Hippocampal formation (tissue), 2 donors: ENCODE measurements around the gene UGT1A10.
"Not testable (repeated sequence)": the region's sequence is repeated elsewhere in the genome, so short reads cannot be mapped to it uniquely, and the experiment has no call there.

Experiments used
- DNase-seq, 2 donors: peaks; one replicate each; lab custom pipeline; 2025; lab: John Stamatoyannopoulos, UW

UGT1A10 gene

DNA sequence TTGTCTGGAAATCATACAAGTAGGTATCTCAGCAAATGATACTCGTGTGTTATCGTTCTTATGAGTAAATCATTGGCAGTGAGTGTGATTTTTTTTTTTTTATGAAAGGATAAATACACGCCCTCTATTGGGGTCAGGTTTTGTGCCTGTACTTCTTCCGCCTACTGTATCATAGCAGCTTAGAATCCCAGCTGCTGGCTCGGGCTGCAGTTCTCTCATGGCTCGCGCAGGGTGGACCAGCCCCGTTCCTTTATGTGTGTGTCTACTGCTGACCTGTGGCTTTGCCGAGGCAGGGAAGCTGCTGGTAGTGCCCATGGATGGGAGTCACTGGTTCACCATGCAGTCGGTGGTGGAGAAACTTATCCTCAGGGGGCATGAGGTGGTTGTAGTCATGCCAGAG is at the start of gene UGT1A10:
Gene UGT1A10, plus strand, starts transcription at position 143 of the 400 bp plus-strand sequence. Its CDS starts 75 bp downstream, at position 218.
- not testable (repeated sequence) for DNase-seq

DNA sequence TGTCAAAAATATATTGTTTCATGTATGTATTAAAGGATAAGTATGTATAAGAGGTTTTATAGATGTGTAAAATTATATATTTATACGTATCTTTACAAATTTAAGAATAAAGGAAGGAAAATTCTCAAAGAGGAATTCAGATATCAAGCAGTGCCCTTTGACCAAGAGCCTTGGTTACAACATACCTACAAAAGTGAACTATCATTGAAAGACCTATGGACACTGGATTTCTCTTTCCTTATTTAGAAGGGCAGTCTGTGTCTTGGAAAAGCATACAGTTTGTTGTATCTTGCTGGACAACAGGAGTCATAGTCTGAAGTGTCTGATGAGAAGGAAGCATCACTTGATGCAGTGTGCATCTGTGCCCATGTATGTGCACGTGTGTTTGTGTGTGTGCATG is 47.8 kb upstream of the UGT1A10 start:
- no peak for DNase-seq

DNA sequence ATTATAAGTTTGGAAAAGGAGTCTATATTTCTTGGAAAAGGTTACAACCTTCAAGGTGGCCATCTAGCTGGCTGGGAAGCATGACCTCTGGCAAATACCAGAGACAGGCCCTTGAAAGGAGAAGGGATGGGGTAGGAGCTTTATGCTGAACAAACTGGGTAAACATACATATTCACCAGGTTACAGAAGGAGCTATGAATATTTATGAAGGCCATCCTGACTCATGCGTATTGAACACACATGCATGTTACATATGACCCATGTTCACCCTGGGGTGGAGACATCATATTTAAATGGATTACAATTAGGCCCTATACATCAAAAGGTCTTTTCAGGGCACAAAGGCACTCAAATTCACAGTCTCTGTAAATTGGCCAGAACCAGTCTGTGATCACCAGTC is 43.5 kb upstream of the UGT1A10 start:
- DNase-seq, result not testable (repeated sequence)

DNA sequence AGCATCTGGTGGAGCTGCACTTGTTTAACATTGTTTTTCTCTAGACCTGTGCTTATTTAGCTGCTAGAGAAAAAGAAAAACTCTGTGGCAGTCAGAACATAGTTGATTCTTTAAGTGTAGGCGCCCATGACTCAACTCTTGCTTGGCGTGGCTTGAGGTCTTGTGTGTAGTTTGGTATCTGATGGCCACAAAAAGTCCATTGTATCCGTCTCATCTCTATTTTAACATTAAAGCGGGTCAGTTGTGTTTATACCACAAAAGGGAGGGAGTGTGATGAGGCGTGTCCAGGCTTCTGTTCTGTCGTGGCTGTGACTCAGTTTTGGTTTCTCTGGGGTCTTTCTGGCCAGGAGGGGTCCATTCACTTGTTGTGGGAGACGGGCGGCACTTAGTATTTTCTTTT is 43.0 kb upstream of the UGT1A10 start:
- no peak for DNase-seq

DNA sequence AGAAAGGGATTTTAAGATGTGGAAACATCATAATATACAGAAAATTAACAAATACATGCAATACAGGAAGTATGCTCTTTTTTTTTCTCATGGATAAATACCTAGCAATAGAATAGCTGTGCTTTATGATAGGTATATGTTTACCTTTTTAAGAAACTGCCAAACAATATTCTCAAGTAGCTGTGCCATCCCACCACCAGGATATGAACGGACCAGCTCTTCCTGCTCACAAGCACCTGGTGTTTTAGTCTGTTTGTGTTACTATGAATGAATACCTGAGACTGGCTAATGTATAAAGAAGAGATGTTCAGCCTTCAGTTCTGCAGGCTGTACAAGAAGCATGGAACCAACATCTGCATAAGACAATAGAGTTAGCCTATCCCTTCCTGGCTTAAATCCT is 38.7 kb upstream of the UGT1A10 start:
- no peak for DNase-seq

DNA sequence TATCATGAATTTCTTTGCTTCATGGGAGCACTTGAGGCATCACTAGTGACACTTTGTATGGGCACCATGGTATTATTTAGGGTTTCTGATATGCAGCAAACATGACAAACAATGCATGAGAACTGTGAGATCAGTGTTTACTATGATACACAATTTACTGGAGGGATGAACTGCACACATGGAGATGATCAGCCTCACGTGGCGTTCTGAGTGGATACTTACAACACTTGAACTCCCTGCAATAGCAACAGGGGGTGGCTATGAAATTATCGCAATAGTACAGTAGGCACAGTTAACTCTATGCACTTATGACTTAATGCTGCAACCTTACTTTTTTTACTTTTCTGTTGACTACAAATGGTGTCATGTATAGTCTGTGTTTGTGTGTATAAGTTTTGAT is 37.3 kb upstream of the UGT1A10 start:
- no peak for DNase-seq

DNA sequence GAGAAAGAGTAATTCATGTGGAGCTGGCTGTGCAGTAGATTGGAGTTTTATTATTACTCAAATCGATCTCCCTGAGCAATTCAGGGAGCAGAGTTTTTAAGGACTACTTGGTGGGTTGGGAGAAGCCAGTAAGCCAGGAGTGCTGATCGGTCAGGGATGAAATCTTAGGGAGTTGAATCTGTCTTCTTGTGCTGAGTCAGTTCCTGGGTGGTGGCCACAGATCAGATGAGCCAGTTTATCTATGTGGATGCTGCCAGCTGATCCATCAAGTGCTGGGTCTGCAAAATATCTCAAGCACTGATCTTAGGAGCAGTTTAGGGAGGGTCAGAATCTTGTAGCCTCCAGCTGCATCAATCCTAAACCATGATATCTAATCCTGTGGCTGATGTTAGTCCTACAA is 35.9 kb upstream of the UGT1A10 start:
- DNase-seq, result no peak

DNA sequence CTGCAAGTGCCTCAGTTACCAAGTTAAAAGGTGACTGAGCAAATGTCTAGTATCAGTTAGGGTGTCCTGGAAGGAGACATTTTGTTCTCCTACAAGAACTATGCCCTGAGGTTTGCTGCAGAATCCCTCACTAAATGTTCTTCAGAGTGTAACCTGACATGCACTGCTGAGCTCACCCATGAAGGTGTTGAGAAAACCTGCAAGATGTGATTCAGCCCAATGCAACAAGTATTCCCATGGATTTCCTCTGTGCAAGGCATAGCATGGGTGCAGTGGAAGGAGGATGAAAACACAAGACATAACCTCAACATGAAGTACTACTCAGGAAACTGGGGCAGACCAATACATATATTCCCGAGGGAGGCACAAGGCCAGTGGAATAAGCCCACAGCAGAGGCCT is 34.2 kb upstream of the UGT1A10 start:
- DNase-seq, result no peak

DNA sequence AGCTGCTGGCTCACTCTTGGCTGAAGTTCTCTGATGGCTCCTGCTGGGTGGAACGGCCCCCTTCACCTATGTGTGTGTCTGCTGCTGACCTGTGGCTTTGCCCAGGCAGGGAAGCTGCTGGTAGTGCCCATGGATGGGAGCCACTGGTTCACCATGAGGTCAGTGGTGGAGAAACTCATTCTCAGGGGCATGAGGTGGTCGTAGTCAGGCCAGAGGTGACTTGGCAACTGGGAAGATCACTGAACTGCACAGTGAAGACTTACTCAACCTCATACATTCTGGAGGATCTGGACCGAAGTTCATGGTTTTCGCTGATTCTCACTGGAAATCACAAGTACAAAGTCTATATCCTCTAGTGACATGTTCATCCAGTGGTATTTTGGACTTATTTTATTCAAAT is 32.7 kb upstream of the UGT1A10 start:
- no peak for DNase-seq

DNA sequence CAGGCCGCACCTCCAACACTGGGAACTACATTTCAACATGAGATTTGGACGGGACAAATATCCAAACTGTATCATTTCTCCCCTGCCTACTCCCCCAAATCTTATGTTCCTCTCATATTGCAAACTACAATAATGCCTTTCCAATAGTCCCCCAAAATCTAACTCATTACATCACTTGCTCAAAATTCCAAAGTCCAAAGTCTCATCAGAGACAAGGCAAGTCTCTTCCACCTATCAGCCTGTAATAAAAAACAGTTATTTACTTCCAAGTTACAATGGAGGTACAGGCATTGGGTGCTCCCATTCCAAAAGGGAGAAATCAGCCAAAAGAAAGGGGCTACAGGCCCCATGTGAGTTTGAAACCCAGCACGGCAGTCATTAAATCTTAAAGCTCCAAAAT is 31.4 kb upstream of the UGT1A10 start:
- no peak for DNase-seq

DNA sequence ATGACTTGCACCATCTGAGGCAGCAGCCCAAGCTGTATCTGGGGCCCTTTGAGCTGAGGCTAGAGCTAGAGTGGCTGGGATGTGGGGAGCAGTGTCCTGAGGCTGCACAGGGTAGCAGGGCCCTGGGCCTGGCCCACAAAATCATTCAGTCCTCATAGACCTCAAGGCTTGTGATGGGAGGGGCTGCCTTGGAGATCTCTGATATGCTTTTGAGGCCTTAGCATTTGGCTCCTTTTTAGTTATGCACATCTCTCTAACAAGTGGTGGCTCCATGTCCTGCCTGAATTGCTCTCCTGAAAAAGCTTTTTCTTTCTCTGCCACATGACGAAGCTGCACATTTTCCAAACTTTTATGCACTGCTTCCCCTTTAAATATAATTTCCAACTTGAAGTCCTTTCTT is 30.6 kb upstream of the UGT1A10 start:
- no peak for DNase-seq

DNA sequence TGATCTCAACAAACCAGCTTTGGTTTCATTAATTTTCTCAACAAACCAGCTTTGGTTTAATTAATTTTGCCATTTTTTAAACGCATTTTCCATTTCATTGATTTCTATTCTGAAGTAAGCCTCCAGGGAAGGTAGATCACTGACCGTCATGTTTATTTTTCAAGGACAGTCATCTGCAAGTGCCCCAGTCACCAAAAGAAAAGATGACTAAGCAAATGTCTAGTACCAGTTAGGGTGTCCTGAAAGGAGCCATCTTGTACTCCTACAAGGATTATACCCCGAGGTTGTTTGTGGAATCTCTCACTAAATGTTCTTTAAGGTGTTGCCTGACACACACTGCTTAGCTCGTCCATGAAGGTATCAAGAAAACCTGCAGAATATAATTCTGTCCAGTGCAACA is 25.0 kb upstream of the UGT1A10 start:
- DNase-seq, result no peak

DNA sequence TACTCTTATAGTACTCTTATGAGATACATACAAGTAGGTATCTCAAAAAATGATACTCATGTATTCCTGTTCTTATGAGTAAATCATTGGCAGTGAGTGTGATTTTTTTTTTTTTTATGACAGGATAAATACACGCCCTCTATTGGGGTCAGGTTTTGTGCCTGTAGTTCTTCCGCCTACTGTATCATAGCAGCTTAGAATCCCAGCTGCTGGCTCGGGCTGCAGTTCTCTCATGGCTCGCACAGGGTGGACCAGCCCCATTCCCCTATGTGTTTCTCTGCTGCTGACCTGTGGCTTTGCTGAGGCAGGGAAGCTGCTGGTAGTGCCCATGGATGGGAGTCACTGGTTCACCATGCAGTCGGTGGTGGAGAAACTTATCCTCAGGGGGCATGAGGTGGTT is 18.8 kb upstream of the UGT1A10 start, which contains the start of gene UGT1A8:
Gene UGT1A8, plus strand, starts transcription at position 158 of the 400 bp plus-strand sequence. Its CDS starts 75 bp downstream, at position 233.
- DNase-seq, result not testable (repeated sequence)

DNA sequence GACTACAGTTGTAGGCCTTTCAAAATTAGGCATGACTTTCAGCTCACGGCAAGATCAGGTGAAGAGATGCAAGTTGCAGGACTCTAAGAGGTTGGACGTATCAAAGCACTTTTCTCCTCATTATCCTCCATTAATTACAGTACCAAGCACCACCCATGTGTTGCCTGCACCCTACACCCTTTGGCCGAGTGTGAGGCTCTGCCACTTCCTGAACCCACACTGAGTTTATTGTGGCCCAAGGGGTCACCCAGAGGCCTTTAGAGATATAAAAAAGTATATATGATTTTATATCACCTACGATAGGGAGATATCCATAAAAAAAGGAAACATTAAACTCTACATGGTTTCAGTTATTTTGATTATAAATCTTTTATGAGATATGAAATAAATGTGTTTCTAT is 16.0 kb upstream of the UGT1A10 start:
- no peak for DNase-seq

DNA sequence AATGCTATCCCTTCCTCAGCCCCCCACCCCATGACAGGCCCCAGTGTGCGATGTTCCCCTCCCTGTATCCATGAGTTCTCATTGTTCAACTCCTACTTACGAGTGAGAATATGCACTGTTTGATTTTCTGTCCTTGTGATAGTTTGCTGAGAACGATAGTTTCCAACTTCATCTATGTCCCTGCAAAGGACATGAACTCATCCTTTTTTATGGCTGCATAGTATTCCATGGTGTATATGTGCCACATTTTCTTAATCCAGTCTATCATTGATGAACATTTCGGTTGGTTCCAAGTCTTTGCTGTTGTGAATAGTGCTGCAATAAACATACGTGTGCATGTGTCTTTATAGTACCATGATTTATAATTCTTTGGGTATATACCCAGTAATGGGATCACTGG is 14.4 kb upstream of the UGT1A10 start:
- DNase-seq, result not testable (repeated sequence)

DNA sequence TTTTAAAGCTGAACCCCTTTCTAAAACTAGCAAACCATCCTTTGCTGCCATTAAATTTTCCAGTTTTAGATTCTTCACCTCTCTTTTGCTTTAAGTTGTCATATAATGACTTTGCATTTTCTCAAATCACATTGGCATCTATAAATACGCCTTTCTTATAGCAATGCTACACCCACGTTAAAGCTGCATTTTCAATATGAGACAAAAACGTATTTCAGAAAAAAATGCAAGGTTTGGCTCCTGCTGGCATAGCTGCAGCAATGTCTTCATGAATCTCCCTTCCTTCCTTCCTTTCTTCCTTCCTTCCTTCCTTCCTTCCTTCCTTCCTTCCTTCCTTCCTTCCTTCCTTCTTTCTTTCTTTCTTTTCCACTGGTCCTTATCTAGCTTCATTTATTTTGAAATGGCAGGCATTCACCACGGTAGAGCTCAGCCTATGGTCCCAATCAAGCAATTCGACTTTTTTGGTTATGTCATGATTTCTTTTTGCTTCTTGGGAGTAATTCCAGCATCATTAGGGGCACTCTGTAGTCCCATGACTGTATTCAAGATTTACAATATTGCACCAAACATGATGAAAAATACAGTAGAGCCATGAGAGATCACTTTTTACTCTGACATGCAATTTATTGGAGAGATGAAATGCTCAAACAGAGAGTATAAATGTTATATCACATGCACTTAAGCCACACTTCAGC is 8.8 kb upstream of the UGT1A10 start:
- DNase-seq, result no peak

DNA sequence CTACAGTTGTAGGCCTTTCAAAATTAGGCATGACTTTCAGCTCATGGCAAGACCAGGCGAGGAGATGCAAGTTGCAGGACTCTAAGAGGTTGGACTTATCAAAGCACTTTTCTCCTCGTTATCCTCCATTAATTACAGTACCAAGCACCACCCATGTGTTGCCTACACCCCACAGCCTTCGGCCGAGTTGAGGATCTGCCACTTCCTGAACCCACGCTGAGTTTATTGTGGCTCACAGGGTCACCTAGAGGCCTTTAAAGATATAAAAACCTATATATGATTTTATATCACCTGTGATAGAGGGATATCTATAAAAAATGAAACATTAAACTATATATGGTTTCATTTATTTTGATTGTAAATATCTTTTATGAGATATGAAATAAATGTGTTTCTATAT is 2.6 kb downstream of the UGT1A10 start:
- DNase-seq, result no peak

DNA sequence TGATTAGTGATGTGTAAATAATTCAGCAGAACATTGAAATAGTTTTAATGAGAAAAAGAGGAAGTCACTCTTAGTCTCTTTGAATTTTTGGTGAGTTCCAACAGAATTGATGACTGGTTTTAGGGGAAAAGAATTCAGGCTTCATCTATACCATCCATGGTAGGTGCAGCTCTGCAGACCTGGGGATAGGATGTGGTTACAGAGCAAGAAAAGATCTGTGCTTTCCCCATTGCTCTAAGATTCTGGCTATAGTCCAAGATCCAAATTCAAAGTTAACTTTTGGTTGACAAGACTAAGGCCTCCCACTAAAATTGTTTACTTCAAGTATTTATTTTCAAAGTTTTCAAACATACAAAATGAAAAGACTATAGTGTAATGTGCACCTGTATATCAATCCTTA is 3.6 kb downstream of the UGT1A10 start:
- no peak for DNase-seq

DNA sequence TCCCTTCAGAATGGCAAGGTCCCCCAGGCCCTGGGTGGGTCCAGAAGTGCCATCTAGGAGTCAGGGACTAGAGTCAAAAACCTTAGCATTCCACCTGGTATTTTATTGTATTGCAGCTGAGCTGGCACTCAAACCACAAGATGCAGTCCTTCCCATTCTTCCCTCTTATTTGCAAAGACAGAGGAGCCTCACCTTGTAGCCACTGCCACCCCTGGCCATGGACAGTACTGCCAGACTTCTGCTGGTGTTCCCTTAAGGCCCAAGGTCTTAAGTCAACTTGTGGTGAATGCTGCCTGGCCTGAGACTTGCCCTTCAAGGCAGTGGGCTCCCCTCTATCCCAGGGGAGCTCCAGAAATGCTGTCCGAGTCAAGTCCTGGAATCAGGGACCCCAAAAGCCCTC is 6.9 kb downstream of the UGT1A10 start:
- DNase-seq, result no peak

DNA sequence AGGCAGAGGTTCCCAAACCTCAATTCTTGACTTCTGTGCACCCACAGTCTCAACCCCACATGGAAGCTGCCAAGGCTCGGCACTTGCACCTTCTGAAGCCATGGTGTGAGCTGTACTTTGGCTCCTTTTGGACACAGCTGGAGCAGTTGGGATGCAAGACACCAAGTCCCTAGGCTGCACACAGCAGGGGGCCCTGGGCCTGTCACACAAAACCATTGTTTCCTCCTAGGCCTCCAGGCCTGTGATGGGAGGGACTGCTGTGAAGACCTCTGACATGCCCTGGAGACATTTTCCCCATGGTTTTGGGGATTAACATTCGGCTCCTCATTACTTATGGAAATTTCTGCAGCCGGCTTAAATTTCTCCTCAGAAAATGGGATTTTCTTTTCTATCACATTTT is 9.8 kb downstream of the UGT1A10 start:
- DNase-seq, result not testable (repeated sequence)

DNA sequence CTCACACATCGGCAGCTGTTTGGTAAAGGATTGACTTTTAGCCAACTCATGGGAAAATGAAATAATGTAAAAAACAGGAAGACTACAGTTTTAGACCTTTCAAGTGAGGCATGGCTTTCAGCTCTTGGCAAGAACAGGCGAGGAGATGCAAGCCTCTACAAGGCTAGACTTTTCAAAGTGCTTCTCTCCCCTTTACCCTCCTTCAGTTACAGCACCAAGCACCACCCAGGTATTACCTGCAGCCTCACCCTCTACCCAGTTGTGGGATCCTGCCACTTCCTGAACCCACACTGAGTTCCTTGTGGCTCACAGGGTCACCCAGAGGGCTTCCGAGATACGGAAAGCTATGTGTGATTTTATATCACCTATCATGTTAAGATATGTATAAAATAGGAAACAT is 14.7 kb downstream of the UGT1A10 start:
- no peak for DNase-seq

DNA sequence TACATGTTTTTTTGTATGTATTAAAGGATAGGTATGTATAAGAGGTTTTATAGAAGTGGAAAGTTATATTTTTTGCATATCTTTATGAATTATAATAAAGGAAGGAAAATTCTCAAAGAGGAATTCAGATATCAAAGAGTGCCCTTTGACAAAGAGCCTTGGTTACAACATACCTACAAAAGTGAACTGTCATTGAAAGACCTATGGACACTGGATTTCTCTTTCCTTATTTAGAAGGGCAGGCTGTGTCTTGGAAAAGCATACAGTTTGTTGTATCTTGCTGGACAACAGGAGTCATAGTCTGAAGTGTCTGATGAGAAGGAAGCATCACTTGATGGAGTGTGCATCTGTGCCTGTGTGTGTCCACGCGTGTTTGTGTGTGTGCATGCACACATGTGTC is 15.2 kb downstream of the UGT1A10 start:
- no peak for DNase-seq

DNA sequence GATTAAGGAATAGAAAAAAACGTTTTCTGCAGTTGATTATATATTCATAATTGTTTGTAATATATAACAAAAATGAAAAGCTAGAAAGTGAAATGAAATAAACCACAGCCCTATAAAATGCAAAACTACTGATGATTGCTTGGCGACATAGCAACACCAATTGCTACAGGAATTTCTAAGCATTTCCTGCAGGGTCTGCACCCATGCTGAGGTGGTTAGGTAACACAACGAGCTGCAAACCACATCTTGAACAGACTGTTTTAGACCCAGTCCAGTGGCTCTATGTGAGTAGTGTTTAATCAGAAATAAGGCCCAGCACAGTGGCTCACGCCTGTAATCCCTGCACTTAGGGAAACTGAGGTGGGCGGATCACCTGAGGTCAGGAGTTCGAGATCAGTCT is 18.3 kb downstream of the UGT1A10 start:
- DNase-seq, result no peak

DNA sequence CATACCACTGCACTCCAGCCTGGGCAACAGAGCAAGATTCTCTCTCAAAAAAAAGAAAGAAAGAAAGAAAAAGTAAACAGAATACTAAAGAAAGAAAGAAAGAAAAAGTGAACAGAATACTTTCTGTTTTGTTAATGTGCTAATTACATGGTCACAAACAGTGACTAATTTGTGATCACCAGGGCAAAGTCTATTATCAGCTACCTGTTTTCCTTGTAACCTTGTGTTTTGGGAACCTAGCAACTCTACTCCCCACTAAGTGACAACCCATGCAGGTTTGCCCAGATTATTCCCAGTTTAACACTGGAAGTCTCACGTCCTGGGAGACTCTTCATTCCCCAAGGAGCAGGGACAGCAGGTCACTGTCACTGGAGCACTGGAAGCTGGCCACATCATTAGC is 18.8 kb downstream of the UGT1A10 start:
- DNase-seq, result no peak
